ENCODE data around the gene CDHR1. TPM values are rescaled to one million over a fixed set of nuclear protein-coding genes. Genes with fewer than 3 reads are reported as not detected.

The CDHR1 gene
- total RNA-seq, 4 donors from 2014 or later = 0.17 to 0.22 TPM; not detected in 2

GRCh38 chr10:84256510-84257342 is 62.4 kb downstream of the CDHR1 start:
- TF ChIP-seq CTCF (IDR thresholded peaks at IDR 0.05; ENCODE audit: low read depth) = no peak

GRCh38 chr10:84257343-84258020 is 63.1 kb downstream of the CDHR1 start:
- TF ChIP-seq CTCF (IDR thresholded peaks at IDR 0.05; ENCODE audit: low read depth) = no peak

GRCh38 chr10:84258034-84258695 is 63.8 kb downstream of the CDHR1 start:
- TF ChIP-seq CTCF (IDR thresholded peaks at IDR 0.05; ENCODE audit: low read depth) = no peak

GRCh38 chr10:84261236-84261915 is 67.0 kb downstream of the CDHR1 start:
- TF ChIP-seq CTCF (IDR thresholded peaks at IDR 0.05; ENCODE audit: low read depth) = no peak

GRCh38 chr10:84262190-84262956 is 68.0 kb downstream of the CDHR1 start:
- TF ChIP-seq CTCF (IDR thresholded peaks at IDR 0.05; ENCODE audit: low read depth) = no peak

- no peak for TF ChIP-seq CTCF (IDR thresholded peaks at IDR 0.05; ENCODE audit: low read depth)
Measured at GRCh38 chr10:84263716-84264115, 69.4 kb downstream of the CDHR1 start.

All from subcutaneous adipose tissue (tissue), 4 donors.